H1 (cell line): ENCODE measurements around the gene MOG. TPM values are rescaled to one million over a fixed set of nuclear protein-coding genes. Genes with fewer than 3 reads are reported as not detected.

ENCODE experiments used
- JUND ChIP-seq: IDR thresholded peaks from 2 replicates; pipeline ENCODE4 v1.6.1; 2011; ENCODE audit warnings: mild to moderate bottlenecking, improper control_type of control experiment, low read length
- SAP30 ChIP-seq: fragments of 300-600 bp; sonication (generic); IDR thresholded peaks from 2 replicates; pipeline ENCODE4 v1.7.1; 2012; ENCODE audit warnings: low read length, moderate library complexity, mild to moderate bottlenecking, inconsistent platforms; ENCODE audit not compliant: insufficient read depth, insufficient replicate concordance
- polyA plus RNA-seq, 7 experiments: library from polyadenylated mRNA; depleted of rRNA in 3 of 7; stranded (reverse) in 5 of 7; unstranded in 2 of 7; fragments of >200 nt in 5 of 7; fragments of 200-250 nt in 2 of 7; gene quantifications; 1 replicate in 5 of 7; 2 replicates in 1 of 7; 4 replicates in 1 of 7; pipeline versions ENCODE4 v1.2.1 to v1.2.3, GENCODE V29; 2011 to 2013; ENCODE audit warnings: missing spikeins in 2 of 7, mixed read lengths in 2 of 7
- total RNA-seq: library from RNA; stranded (reverse); fragmentation: NEBNext Ultra II Directional; extraction: Animal tissue kit (Norgen Biotek cat#: 25700); gene quantifications from 2 replicates; pipeline ENCODE4 v1.2.1, GENCODE V29; 2021
- TF ChIP-seq, protein P1 (sequence below): fragments of 300-600 bp; sonication (generic); IDR thresholded peaks from 2 replicates; pipeline ENCODE4 v1.7.1; 2012; ENCODE audit warnings: low read length, moderate library complexity, mild to moderate bottlenecking, inconsistent platforms; ENCODE audit not compliant: insufficient replicate concordance

The MOG gene
- total and polyA plus RNA-seq, 2 of the 8 experiments (the other 6 are each of a cell fraction or from before 2014, with no cell fraction given): 0.17 to 0.86 TPM

DNA sequence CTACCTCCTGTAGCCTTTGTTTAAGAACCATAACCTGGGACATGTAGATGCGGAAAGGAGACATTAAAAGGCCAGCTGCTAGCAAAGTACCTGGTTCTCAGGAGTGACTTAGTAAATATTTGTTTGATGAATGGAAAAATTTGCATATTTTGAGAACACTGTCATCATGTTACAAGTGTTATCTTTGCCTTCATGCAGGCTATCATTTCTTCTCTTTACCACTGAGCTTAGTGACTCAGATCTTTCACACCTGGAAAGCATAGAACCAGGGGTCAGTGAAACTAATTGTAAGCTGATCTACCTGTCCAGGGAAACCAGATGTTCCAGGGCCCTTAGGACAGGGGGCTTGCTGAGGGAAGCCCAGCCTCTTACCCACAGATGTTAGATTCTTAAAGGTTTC, 18.7 kb downstream of the MOG start (continued):
- TF ChIP-seq, protein P1, sequence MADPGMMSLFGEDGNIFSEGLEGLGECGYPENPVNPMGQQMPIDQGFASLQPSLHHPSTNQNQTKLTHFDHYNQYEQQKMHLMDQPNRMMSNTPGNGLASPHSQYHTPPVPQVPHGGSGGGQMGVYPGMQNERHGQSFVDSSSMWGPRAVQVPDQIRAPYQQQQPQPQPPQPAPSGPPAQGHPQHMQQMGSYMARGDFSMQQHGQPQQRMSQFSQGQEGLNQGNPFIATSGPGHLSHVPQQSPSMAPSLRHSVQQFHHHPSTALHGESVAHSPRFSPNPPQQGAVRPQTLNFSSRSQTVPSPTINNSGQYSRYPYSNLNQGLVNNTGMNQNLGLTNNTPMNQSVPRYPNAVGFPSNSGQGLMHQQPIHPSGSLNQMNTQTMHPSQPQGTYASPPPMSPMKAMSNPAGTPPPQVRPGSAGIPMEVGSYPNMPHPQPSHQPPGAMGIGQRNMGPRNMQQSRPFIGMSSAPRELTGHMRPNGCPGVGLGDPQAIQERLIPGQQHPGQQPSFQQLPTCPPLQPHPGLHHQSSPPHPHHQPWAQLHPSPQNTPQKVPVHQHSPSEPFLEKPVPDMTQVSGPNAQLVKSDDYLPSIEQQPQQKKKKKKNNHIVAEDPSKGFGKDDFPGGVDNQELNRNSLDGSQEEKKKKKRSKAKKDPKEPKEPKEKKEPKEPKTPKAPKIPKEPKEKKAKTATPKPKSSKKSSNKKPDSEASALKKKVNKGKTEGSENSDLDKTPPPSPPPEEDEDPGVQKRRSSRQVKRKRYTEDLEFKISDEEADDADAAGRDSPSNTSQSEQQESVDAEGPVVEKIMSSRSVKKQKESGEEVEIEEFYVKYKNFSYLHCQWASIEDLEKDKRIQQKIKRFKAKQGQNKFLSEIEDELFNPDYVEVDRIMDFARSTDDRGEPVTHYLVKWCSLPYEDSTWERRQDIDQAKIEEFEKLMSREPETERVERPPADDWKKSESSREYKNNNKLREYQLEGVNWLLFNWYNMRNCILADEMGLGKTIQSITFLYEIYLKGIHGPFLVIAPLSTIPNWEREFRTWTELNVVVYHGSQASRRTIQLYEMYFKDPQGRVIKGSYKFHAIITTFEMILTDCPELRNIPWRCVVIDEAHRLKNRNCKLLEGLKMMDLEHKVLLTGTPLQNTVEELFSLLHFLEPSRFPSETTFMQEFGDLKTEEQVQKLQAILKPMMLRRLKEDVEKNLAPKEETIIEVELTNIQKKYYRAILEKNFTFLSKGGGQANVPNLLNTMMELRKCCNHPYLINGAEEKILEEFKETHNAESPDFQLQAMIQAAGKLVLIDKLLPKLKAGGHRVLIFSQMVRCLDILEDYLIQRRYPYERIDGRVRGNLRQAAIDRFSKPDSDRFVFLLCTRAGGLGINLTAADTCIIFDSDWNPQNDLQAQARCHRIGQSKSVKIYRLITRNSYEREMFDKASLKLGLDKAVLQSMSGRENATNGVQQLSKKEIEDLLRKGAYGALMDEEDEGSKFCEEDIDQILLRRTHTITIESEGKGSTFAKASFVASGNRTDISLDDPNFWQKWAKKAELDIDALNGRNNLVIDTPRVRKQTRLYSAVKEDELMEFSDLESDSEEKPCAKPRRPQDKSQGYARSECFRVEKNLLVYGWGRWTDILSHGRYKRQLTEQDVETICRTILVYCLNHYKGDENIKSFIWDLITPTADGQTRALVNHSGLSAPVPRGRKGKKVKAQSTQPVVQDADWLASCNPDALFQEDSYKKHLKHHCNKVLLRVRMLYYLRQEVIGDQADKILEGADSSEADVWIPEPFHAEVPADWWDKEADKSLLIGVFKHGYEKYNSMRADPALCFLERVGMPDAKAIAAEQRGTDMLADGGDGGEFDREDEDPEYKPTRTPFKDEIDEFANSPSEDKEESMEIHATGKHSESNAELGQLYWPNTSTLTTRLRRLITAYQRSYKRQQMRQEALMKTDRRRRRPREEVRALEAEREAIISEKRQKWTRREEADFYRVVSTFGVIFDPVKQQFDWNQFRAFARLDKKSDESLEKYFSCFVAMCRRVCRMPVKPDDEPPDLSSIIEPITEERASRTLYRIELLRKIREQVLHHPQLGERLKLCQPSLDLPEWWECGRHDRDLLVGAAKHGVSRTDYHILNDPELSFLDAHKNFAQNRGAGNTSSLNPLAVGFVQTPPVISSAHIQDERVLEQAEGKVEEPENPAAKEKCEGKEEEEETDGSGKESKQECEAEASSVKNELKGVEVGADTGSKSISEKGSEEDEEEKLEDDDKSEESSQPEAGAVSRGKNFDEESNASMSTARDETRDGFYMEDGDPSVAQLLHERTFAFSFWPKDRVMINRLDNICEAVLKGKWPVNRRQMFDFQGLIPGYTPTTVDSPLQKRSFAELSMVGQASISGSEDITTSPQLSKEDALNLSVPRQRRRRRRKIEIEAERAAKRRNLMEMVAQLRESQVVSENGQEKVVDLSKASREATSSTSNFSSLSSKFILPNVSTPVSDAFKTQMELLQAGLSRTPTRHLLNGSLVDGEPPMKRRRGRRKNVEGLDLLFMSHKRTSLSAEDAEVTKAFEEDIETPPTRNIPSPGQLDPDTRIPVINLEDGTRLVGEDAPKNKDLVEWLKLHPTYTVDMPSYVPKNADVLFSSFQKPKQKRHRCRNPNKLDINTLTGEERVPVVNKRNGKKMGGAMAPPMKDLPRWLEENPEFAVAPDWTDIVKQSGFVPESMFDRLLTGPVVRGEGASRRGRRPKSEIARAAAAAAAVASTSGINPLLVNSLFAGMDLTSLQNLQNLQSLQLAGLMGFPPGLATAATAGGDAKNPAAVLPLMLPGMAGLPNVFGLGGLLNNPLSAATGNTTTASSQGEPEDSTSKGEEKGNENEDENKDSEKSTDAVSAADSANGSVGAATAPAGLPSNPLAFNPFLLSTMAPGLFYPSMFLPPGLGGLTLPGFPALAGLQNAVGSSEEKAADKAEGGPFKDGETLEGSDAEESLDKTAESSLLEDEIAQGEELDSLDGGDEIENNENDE: no peak
- no peak for TF ChIP-seq SAP30
- no peak for TF ChIP-seq JUND
